HepG2 (cell line): Measurements from ENCODE around the gene GPHN. TPM values are rescaled to one million over a fixed set of nuclear protein-coding genes. Genes with fewer than 3 reads are reported as not detected.

ENCODE experiments used
- AHR ChIP-seq: IDR thresholded peaks from 2 replicates; pipeline ENCODE4 v1.6.1; 2018; ENCODE audit warnings: missing genetic modification reagents, missing compliant biosample characterization
- ERF ChIP-seq: IDR thresholded peaks from 2 replicates; pipeline ENCODE4 v1.6.1; 2018; ENCODE audit warnings: missing biosample characterization, missing genetic modification reagents
- ETV6 ChIP-seq: sonication (generic); formaldehyde crosslinking; conservative IDR thresholded peaks from 2 replicates; pipeline ENCODE4 v1.4.0; 2020; ENCODE audit warnings: missing genetic modification reagents
- HDAC1 ChIP-seq: sonication (generic); formaldehyde crosslinking; IDR thresholded peaks from 2 replicates; pipeline ENCODE4 v1.5.1; 2020; ENCODE audit warnings: mild to moderate bottlenecking, missing genetic modification reagents
- HNF4A ChIP-seq: sonication (generic); formaldehyde crosslinking; IDR thresholded peaks from 2 replicates; pipeline ENCODE4 v1.4.0; 2020; ENCODE audit warnings: missing genetic modification reagents
- MED1 ChIP-seq: sonication (generic); formaldehyde crosslinking; IDR thresholded peaks from 2 replicates; pipeline ENCODE4 v1.4.0; 2020; ENCODE audit warnings: missing genetic modification reagents
- NFYB ChIP-seq: sonication (generic); formaldehyde crosslinking; IDR thresholded peaks from 2 replicates; pipeline ENCODE4 v1.4.0; 2020; ENCODE audit warnings: missing genetic modification reagents
- PAF1 ChIP-seq: IDR thresholded peaks from 2 replicates; pipeline ENCODE4 v1.6.1; 2016; ENCODE audit warnings: missing genetic modification reagents, missing compliant biosample characterization
- POGK ChIP-seq: sonication (generic); formaldehyde crosslinking; conservative IDR thresholded peaks from 2 replicates; pipeline ENCODE4 v1.8.0; 2022; ENCODE audit warnings: mild to moderate bottlenecking, moderate library complexity, missing genetic modification reagents
- SMYD3 ChIP-seq: sonication (generic); formaldehyde crosslinking; IDR thresholded peaks from 2 replicates; pipeline ENCODE4 v1.8.1; 2023; ENCODE audit warnings: mild to moderate bottlenecking, missing genetic modification reagents
- STAT6 ChIP-seq: sonication (generic); formaldehyde crosslinking; IDR thresholded peaks from 2 replicates; pipeline ENCODE4 v1.4.0; 2020; ENCODE audit warnings: missing genetic modification reagents, mild to moderate bottlenecking, borderline replicate concordance
- ZBTB39 ChIP-seq: sonication (generic); formaldehyde crosslinking; IDR thresholded peaks from 2 replicates; pipeline ENCODE4 v1.5.0; 2020; ENCODE audit warnings: missing genetic modification reagents
- ZFP37 ChIP-seq: sonication (generic); formaldehyde crosslinking; IDR thresholded peaks from 2 replicates; pipeline ENCODE4 v1.4.0; 2020; ENCODE audit warnings: missing genetic modification reagents, borderline replicate concordance
- ZNF263 ChIP-seq: sonication (generic); formaldehyde crosslinking; IDR thresholded peaks from 2 replicates; pipeline ENCODE4 v1.4.0; 2020; ENCODE audit warnings: missing genetic modification reagents
- ZNF296 ChIP-seq: sonication (generic); formaldehyde crosslinking; conservative IDR thresholded peaks from 2 replicates; pipeline ENCODE4 v1.5.0; 2020; ENCODE audit warnings: mild to moderate bottlenecking, missing genetic modification reagents
- ZNF326 ChIP-seq: sonication (generic); formaldehyde crosslinking; IDR thresholded peaks from 2 replicates; pipeline ENCODE4 v1.4.0; 2020; ENCODE audit warnings: missing genetic modification reagents, borderline replicate concordance
- ZNF343 ChIP-seq: sonication (generic); formaldehyde crosslinking; IDR thresholded peaks from 2 replicates; pipeline ENCODE4 v1.4.0; 2020; ENCODE audit warnings: mild to moderate bottlenecking, missing genetic modification reagents
- ZNF451 ChIP-seq: sonication (generic); formaldehyde crosslinking; IDR thresholded peaks from 2 replicates; pipeline ENCODE4 v1.5.0; 2020; ENCODE audit warnings: mild to moderate bottlenecking, missing genetic modification reagents
- polyA plus RNA-seq, 8 experiments: library from polyadenylated mRNA; depleted of rRNA in 3 of 8; stranded (reverse) in 7 of 8; unstranded in 1 of 8; fragments of >200 nt; fragmentation: Illumina TruSeq in 4 of 8; extraction: Trizol in 4 of 8; gene quantifications; 2 replicates each; pipeline versions ENCODE4 v1.2.1 to v1.2.3, GENCODE V29; 2011 to 2016; ENCODE audit warnings: low read depth in 4 of 8, missing spikeins in 1 of 8, mixed read lengths in 1 of 8; ENCODE audit not compliant: insufficient read depth in 1 of 8
- total RNA-seq, 5 experiments: library from RNA; depleted of rRNA; stranded (reverse); fragments of >200 nt; fragmentation: Illumina TruSeq; extraction: Trizol; gene quantifications; 2 replicates each; pipeline ENCODE4 v1.2.3, GENCODE V29; 2016; ENCODE audit warnings: low read depth in 1 of 5

The GPHN gene
- total and polyA plus RNA-seq, 2 of the 13 experiments (the other 11 are each of a cell fraction or from before 2014, with no cell fraction given) = 12.7 to 19.2 TPM

DNA sequence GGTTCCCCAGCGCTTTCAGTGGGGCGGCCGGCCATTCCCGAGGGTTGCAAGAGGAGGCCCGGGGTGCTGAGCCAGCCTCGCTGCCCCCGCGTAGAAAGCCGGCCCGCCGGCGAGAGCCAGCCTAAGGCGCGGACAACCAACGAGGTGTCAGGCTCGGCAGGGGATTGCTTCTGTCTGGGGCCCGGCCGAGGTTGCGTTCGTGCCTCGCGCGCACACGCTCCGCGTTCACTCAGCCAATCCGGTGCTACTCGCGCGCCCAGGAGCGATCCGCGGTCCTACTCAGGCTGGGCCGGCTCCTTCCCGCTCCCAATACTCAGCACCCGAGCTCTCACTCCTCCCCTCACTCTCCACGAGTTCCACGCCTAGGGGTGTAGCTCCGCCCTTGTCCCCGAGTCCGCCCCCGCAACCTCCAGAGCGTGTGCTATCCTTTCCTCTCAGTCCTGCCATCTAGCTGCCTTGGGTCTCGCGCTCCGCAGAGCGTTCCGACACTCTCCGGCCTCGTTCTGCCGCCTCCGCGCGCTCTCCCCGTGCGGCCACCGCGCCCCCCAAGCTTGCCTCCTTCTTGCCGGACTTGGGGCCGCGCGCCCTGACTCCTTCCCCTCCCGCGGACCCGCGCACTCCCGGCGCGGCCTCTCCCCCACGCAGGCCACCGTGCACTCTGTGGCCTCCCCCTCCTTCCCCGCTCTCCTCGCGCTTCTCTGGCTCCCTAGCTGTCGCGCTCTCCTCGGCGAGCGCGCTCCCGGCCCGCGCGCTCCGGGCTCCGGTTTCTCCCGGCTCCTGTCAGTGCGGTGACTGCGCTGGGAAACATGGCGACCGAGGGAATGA, at the start of gene GPHN (continued):
- TF ChIP-seq ERF = peak; percentile 90
- no peak for TF ChIP-seq ZNF343 (CRISPR knock-in tag)
- peak; percentile 90; the same call in 1 of the 2 replicates for TF ChIP-seq ZBTB39
- no peak for TF ChIP-seq ZNF451
- TF ChIP-seq ETV6 (CRISPR knock-in tag) = no peak; the same call in 1 of the 2 replicates
- TF ChIP-seq NFYB (CRISPR knock-in tag) = peak; percentile 81
- TF ChIP-seq HDAC1 (CRISPR knock-in tag) = peak; percentile 66
- TF ChIP-seq SMYD3 = peak; percentile 94
- TF ChIP-seq AHR (CRISPR knock-in tag) = no peak
- TF ChIP-seq HNF4A (CRISPR knock-in tag) = peak; percentile 3; the same call in 1 of the 2 replicates
- TF ChIP-seq ZFP37 (CRISPR knock-in tag) = no peak
- peak; percentile 84 for TF ChIP-seq POGK
- no peak for TF ChIP-seq ZNF326 (CRISPR knock-in tag)
- TF ChIP-seq MED1 (CRISPR knock-in tag) = peak; percentile 50; the same call in 1 of the 2 replicates
- TF ChIP-seq STAT6 = peak; percentile 91; the same call in 1 of the 2 replicates
- TF ChIP-seq ZNF263 (CRISPR knock-in tag) = peak; percentile 89
- TF ChIP-seq ZNF296 = no peak
- no peak for TF ChIP-seq PAF1
